Rectal smooth muscle tissue (tissue), 1 donor: ENCODE results near the gene MZF1.
A peak's percentile ranks its signal among the peaks of the same experiment; 100 is the strongest.

Source experiments
- H3K27ac ChIP-seq: one replicate; pipeline ENCODE4 v1.7.0; 2013; ENCODE audit warnings: low read depth, low read length, inconsistent platforms
- H3K27me3 ChIP-seq: one replicate; pipeline ENCODE4 v1.7.0; 2013; ENCODE audit warnings: low read length; ENCODE audit not compliant: control insufficient read depth, insufficient read depth
- H3K36me3 ChIP-seq: one replicate; pipeline ENCODE4 v1.7.0; 2013; ENCODE audit warnings: low read length; ENCODE audit not compliant: control insufficient read depth, insufficient read depth
- H3K4me1 ChIP-seq: one replicate; pipeline ENCODE4 v1.7.0; 2013; ENCODE audit warnings: low read length; ENCODE audit not compliant: control insufficient read depth, insufficient read depth
- H3K4me3 ChIP-seq: one replicate; pipeline ENCODE4 v1.7.0; 2013; ENCODE audit warnings: low read length
- H3K9ac ChIP-seq: one replicate; pipeline ENCODE4 v1.7.0; 2013; ENCODE audit warnings: low read length

Gene MZF1

DNA sequence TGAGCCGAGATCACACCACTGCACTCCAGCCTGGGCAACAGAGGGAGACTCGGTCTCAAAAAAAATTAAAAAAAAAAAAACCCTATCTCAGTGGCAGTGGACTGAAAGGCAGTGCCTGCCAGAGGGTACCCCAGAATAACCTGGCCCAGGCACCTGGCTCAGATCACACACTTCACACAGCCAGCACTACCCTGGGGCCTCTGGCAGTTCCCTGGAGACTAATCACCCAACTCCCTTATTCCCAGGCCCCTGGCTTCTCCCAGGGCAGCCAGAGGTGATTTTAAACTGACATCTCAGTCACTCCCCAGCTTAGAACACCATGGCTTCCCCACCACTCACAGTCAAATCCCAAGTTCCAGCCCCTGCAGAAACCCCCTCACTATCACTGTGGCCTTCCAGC, 57.9 kb downstream of the MZF1 start:
- no peak overlapping the region for H3K4me3 ChIP-seq
- H3K4me1 ChIP-seq = peaks cover 17% of the 10 kb centered on the region
- H3K27me3 ChIP-seq = no peaks in the 10 kb centered on the region
- H3K36me3 ChIP-seq = peaks cover 8% of the 10 kb centered on the region
- H3K9ac ChIP-seq = no peak overlapping the region
- H3K27ac ChIP-seq = no peak overlapping the region

DNA sequence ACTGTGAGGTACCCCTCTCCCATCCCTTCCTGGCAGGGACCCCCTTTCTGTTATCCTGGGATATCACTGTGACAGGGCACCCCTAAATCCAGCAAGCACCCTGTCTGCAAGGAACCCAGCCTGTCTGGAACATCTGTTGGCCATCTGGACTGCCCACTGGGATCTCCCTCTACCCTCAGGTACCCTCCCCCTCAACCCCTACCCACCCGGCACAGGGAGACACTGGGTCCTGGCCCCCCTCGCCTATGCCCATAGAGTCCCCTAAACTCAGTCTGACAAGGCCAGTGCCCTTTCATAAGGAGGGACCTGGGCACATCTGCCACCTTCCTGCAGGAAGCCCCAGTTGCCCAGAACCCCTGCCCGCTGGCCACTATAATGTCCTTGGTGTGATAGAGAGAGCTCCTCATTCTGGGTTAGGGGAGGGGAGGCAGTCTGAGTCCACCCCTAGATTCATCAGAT, 58.5 kb downstream of the MZF1 start:
- Histone ChIP-seq H3K27me3 (no peaks in the 10 kb centered on the region), H3K36me3 (peaks cover 8% of the 10 kb centered on the region), H3K27ac (no peak overlapping the region), H3K9ac (no peak overlapping the region), H3K4me1 (peaks cover 15% of the 10 kb centered on the region), H3K4me3 (peak overlapping the region; percentile 63)

DNA sequence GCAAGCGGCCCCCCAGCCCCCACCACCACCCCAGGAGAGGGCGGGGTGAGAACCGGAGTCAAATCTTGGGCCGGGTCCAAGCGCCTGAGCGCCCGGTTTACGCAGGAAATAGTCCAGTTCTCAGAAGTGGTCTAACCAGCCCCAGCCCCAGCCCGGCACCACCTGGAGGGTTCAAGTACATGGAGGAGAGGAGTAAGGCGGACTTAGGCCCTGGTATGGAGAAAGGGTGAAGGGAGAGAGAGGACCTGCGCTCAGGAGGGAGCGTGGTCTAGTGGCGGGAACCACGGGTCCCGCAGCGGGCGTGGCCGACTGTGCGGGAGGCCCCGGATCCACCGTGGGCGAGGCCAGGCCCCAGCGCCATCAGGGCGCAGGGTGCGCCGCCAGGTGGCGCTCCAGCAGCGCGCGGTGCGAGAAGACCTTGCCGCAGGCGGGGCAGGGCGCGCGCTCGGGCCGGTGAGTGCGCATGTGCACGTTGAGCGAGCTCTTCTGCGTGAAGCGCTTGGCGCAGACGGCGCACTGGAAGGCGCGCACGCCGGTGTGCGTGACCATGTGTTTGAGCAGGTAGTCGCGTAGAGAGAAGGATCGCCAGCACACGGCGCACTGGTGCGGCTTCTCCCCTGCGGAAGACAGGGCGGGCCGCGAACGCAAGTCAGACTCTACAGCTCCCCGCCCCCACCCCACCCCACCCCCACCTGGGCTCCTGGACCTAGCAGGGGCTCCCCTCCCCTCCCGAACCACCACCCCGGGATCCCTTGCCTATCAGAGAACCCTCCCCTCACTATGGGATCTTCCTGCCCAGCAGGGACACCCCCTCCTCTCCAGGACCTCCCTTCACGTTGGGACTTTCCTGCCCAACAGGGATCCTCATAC, 59.2 kb downstream of the MZF1 start:
- Histone ChIP-seq H3K9ac (peak overlapping the region; percentile 25), H3K27ac (peak overlapping the region; percentile 78), H3K4me3 (peak overlapping the region; percentile 63), H3K4me1 (peaks cover 15% of the 10 kb centered on the region), H3K36me3 (peaks cover 8% of the 10 kb centered on the region), H3K27me3 (no peaks in the 10 kb centered on the region)

DNA sequence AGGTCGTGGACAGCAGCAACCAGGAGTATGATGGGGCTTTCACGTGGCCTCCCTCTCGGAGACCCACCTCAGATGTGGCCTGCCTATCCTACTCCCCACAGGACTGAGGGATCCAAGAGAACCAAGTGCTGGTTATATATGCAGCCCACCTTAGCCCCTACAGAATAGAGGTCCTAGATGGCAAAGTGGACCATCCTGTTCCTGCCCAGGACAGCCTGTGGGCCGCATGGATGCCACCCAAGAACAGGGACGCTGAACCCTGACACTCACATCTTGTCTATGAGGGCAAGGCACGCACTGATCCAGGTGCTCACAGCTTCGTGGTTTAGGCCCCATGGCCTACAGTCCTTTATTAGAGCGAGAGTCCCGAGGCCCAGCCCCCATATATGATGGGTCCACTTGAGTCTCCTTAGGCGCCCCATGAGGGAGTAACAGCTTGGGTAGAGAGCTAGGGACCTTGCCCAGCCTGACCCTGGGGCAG, 59.9 kb downstream of the MZF1 start:
- H3K4me1 ChIP-seq = peaks cover 9% of the 10 kb centered on the region

More for the DNA sequence above, 59.9 kb downstream of the MZF1 start:
- Histone ChIP-seq H3K36me3 (peaks cover 8% of the 10 kb centered on the region), H3K4me3 (peak overlapping the region; percentile 63), H3K27me3 (no peaks in the 10 kb centered on the region), H3K27ac (peak overlapping the region; percentile 78), H3K9ac (no peak overlapping the region)
